Superior temporal gyrus (tissue), 1 donor: ENCODE measurements around the gene MUC5B.

ENCODE experiments used
- DNase-seq: peaks from one replicate; pipeline ENCODE4 v3.0.0-alpha.2; 2016; ENCODE audit errors: extremely low spot score

Gene MUC5B

GRCh38 chr11:1300121-1300520 is 77.3 kb downstream of the MUC5B start:
- DNase-seq: no peak

- no peak for DNase-seq
These were observed 77.8 kb downstream of the MUC5B start for GRCh38 chr11:1300569-1301187.

- DNase-seq: no peak
These were observed 78.5 kb downstream of the MUC5B start for GRCh38 chr11:1301220-1302000.

- no peak for DNase-seq
These were observed 79.2 kb downstream of the MUC5B start for GRCh38 chr11:1302041-1302460.

GRCh38 chr11:1302461-1303125 is 79.7 kb downstream of the MUC5B start:
- DNase-seq: no peak

GRCh38 chr11:1303126-1303821 is 80.4 kb downstream of the MUC5B start:
- DNase-seq: no peak

- no peak for DNase-seq
These were observed 81.1 kb downstream of the MUC5B start for GRCh38 chr11:1303973-1304372.

- DNase-seq: no peak
These were observed 81.5 kb downstream of the MUC5B start for GRCh38 chr11:1304380-1304779.

GRCh38 chr11:1305063-1305495 is 82.2 kb downstream of the MUC5B start:
- no peak for DNase-seq

GRCh38 chr11:1305501-1306056 is 82.7 kb downstream of the MUC5B start:
- DNase-seq: no peak

- no peak for DNase-seq
These were observed 83.6 kb downstream of the MUC5B start for GRCh38 chr11:1306186-1307162.

GRCh38 chr11:1307163-1307870 is 84.5 kb downstream of the MUC5B start:
- DNase-seq: no peak

- DNase-seq: no peak
These were observed 85.3 kb downstream of the MUC5B start for GRCh38 chr11:1307998-1308742.

GRCh38 chr11:1308743-1309497 is 86.1 kb downstream of the MUC5B start:
- DNase-seq: no peak

GRCh38 chr11:1309498-1310317 is 86.8 kb downstream of the MUC5B start, which contains the start of gene TOLLIP:
TSS of gene TOLLIP (minus strand) at chr11:1309632. CDS start at chr11:1309498, 134 bp downstream.
- DNase-seq: peak; percentile 95

GRCh38 chr11:1310318-1310687 is 87.4 kb downstream of the MUC5B start:
- no peak for DNase-seq

- no peak for DNase-seq
These were observed 88.1 kb downstream of the MUC5B start for GRCh38 chr11:1310772-1311468.
